ENCODE data around the gene DLX5. TPM values are rescaled to one million over a fixed set of nuclear protein-coding genes. Genes with fewer than 3 reads are reported as not detected.

The DLX5 gene
- total and polyA plus RNA-seq, 2 donors (not counting 1 experiment from before 2014, with no cell fraction given): not detected

DNA sequence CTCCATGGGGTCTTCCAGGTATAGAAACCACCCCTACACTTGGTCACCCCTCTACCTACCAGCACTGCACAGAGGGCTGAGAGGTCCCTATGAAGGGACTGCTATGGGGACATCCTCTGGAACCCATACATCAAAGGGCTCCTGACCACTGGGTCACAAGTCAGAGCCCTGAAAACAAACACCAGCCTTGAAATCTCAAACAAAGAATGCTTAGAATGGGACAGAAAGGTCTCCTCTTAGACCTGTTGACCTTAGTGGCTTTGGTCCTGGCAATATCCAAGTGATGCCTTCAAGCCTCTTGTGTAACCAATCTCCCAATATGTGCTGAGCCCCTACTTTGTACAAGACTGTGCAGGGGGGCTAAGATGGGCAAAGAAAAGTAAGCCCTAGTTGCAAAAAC, 53.9 kb downstream of the DLX5 start:
- no peak for ATAC-seq (ENCODE audit: low read depth)
- no peaks in the 10 kb centered on the region for H3K9me3 Mint-ChIP-seq (ENCODE audit: insufficient read depth)
- H3K4me1 Mint-ChIP-seq: no peaks in the 10 kb centered on the region
- Histone ChIP-seq H4K20me1 (ENCODE audit: control insufficient read depth, insufficient read depth, low read length, poor library complexity, severe bottlenecking) (no peaks in the 10 kb centered on the region), H3K27ac (ENCODE audit: low read length in 2 of 2) (no peak overlapping the region), H2AFZ (ENCODE audit: insufficient read depth, low read depth, low read length, poor library complexity, severe bottlenecking) (no peak overlapping the region), H3K36me3 (replicated peaks in 1 of 2; ENCODE audit: control extremely low read depth in 1 of 2, control insufficient read depth in 1 of 2, extremely low read depth in 1 of 2, insufficient read depth in 2 of 2, low read length in 1 of 2) (no peaks in the 10 kb centered on the region), H3K27me3 (replicated peaks in 1 of 4; ENCODE audit: control extremely low read depth in 1 of 4, control insufficient read depth in 3 of 4, insufficient read depth in 4 of 4, low read length in 3 of 4) (peaks cover 0 to 15% (median 6%) of the 10 kb centered on the region in 4 experiments), H3K4me2 (replicated peaks; ENCODE audit: low read depth, low read length, poor library complexity, severe bottlenecking) (no peak overlapping the region), H3K9ac (ENCODE audit: low read length) (no peak overlapping the region), H3K9me3 (ENCODE audit: control extremely low read depth in 1 of 3, control insufficient read depth in 2 of 3, insufficient read depth in 1 of 3, low read length in 2 of 3) (no peaks in the 10 kb centered on the region), H3K79me2 (ENCODE audit: control insufficient read depth, insufficient read depth, low read length) (no peaks in the 10 kb centered on the region), H3K4me1 (ENCODE audit: control insufficient read depth in 2 of 2, insufficient read depth in 2 of 2, low read length in 2 of 2) (no peaks in the 10 kb centered on the region), H3K4me3 (ENCODE audit: control extremely low read depth in 1 of 5, extremely low read depth in 1 of 5, insufficient read depth in 1 of 5, low read depth in 2 of 5, low read length in 4 of 5) (no peak overlapping the region)
- intact Hi-C loops (cut with micrococcal nuclease): no loop called here
- CTCF ChIA-PET: no interaction called here
- H3K4me3 Mint-ChIP-seq: no peak overlapping the region
- TF ChIP-seq EZH2 (IDR thresholded peaks at IDR 0.05; ENCODE audit: borderline replicate concordance, insufficient read depth, low read depth, low read length, poor library complexity, severe bottlenecking): no peak
- TF ChIP-seq, protein P1, sequence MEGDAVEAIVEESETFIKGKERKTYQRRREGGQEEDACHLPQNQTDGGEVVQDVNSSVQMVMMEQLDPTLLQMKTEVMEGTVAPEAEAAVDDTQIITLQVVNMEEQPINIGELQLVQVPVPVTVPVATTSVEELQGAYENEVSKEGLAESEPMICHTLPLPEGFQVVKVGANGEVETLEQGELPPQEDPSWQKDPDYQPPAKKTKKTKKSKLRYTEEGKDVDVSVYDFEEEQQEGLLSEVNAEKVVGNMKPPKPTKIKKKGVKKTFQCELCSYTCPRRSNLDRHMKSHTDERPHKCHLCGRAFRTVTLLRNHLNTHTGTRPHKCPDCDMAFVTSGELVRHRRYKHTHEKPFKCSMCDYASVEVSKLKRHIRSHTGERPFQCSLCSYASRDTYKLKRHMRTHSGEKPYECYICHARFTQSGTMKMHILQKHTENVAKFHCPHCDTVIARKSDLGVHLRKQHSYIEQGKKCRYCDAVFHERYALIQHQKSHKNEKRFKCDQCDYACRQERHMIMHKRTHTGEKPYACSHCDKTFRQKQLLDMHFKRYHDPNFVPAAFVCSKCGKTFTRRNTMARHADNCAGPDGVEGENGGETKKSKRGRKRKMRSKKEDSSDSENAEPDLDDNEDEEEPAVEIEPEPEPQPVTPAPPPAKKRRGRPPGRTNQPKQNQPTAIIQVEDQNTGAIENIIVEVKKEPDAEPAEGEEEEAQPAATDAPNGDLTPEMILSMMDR (IDR thresholded peaks at IDR 0.05): no peak
- peaks cover 21% of the 10 kb centered on the region for H3K27me3 Mint-ChIP-seq
- POLR2A ChIA-PET: no interaction called here
- no peak for DNase-seq
- H3K27ac Mint-ChIP-seq: no peak overlapping the region

Small RNA genes within 50 kb of the gene (small RNA-seq; reads per million reads assigned to genes)
- gene RF01778 (ENCODE audit: insufficient read length, low read depth, low replicate concordance): not detected

Other genes with a start within 250 kb of the DLX5 start
- not detected in 2 replicates for gene DLX6, start 19.3 kb downstream of the DLX5 start, total RNA-seq
- not detected in 2 replicates for gene DLX6, start 19.3 kb downstream of the DLX5 start, polyA plus RNA-seq
- gene SDHAF3, start 92.9 kb upstream of the DLX5 start, total RNA-seq: 18.5 and 20.2 TPM in 2 replicates
- 7.5 and 12.8 TPM in 2 replicates for gene SDHAF3, start 92.9 kb upstream of the DLX5 start, polyA plus RNA-seq